Activated naive CD8-positive, alpha-beta T cell treated with anti-CD3 and anti-CD28 coated beads, Interleukin-2, amount 50 U/mL, for 24 hours (primary cell): ENCODE results near the gene CMSS1.
A peak's percentile ranks its signal among the peaks of the same experiment; 100 is the strongest.
"Not testable (repeated sequence)": the region's sequence is repeated elsewhere in the genome, so short reads cannot be mapped to it uniquely, and the experiment has no call there.

Experiments used
- ATAC-seq: fragments of 150-1000 bp; cut with Tn5 transposase; one replicate; pipeline ENCODE4 v1.10.0; 2021
- DNase-seq: peaks from one replicate; pipeline ENCODE4 v3.0.0; 2021
- H3K27ac Mint-ChIP-seq: one replicate; pipeline ENCODE4 v1.8.0; 2021; ENCODE audit warnings: mild to moderate bottlenecking, mixed read lengths
- H3K27me3 Mint-ChIP-seq: one replicate; pipeline ENCODE4 v1.8.0; 2021; ENCODE audit warnings: mixed read lengths
- H3K36me3 Mint-ChIP-seq: one replicate; pipeline ENCODE4 v1.8.0; 2021; ENCODE audit warnings: low read depth, mixed read lengths
- H3K4me1 Mint-ChIP-seq: one replicate; pipeline ENCODE4 v1.8.0; 2021; ENCODE audit warnings: mixed read lengths
- H3K4me3 Mint-ChIP-seq: one replicate; pipeline ENCODE4 v1.8.0; 2021; ENCODE audit warnings: mild to moderate bottlenecking, moderate library complexity, mixed read lengths
- H3K9me3 Mint-ChIP-seq: one replicate; pipeline ENCODE4 v1.8.0; 2021; ENCODE audit warnings: mixed read lengths

Gene CMSS1

DNA sequence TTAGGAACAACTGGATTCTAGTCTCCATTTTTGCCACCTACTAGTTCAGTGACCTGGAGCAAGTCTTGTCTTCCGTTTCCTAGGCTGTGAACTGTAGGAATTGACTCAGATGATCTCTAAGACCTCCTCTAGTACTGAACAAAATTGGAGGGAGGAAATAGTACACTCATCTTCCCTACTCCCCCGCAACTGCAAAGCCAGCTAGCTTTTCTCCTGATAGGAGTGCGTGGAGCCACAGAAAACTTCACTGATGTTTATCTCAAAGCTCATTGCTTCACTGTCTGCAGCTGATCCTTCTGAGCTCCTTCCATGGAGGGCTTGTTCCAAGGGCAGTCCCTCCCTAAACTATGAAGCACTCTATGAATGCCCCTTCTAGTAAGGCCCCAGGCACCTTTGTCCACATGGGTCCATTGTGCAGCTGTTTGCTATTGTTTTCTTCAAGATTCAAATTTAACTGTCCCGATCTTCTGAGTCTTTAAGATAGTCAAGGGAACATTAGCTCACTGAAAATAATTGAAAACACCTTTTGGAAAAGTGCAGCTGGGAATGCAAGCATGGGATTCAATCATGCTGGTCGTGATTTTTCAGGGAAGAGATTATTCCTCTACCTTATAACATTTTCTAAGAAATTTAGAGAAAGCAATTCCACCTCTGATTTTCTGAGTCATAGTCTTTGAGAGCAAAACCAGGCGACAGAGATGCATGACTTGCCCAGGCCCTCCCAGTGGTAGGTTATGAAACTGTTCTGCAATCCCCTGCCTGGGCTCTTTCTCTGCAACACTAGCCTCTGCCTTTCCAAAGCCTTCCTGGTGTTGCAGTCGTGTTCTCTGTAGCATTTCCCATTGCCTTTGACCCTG is 272.4 kb downstream of the CMSS1 start:
- Mint-ChIP-seq H3K27ac (no peak overlapping the region), H3K36me3 (peaks cover 9% of the 10 kb centered on the region), H3K4me1 (peaks cover 36% of the 10 kb centered on the region), H3K27me3 (no peaks in the 10 kb centered on the region), H3K9me3 (no peaks in the 10 kb centered on the region), H3K4me3 (no peak overlapping the region)
- DNase-seq (no peak), ATAC-seq (peak; percentile 81)

DNA sequence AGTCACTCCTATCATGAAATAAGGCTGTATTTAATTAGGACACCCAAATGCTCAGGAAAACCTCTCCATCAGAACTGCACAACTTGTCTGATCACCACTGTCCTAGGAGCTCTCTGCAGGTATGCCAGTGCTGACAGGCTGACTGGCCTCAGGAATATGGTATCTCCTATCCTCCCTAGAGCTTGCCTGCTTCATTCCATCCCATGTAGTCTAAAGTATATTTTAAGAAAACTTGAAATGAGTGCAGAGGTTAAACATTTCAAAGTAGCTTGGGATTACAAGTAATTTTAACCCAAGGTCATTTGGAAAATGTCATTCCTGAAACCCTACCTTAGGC is 273.0 kb downstream of the CMSS1 start:
- peaks cover 36% of the 10 kb centered on the region for H3K4me1 Mint-ChIP-seq
- H3K4me3 Mint-ChIP-seq = no peak overlapping the region
- ATAC-seq (no peak), DNase-seq (no peak)
- H3K9me3 Mint-ChIP-seq = no peaks in the 10 kb centered on the region
- H3K36me3 Mint-ChIP-seq = peaks cover 10% of the 10 kb centered on the region
- no peak overlapping the region for H3K27ac Mint-ChIP-seq
- H3K27me3 Mint-ChIP-seq = no peaks in the 10 kb centered on the region

DNA sequence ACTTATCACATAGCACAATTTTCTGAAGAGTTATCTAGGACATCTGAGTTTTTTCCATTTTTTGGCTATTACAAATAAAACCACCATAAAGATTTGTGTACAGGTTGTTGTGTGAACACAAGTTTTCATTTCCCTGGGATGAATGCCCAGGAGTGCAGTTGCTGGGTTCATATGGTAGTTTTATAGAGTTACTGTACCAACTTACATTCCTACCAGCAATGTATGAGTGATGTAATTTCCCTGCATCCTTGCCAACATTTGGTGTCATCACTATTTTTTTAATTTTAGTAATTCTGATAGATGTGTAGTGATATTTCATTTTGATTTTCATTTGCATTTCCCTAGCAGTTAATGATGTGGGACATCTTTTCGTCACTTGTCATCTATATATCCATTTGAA is 276.2 kb downstream of the CMSS1 start:
- no peak for DNase-seq
- Mint-ChIP-seq H3K36me3 (peaks cover 7% of the 10 kb centered on the region), H3K4me3 (no peak overlapping the region), H3K4me1 (peaks cover 17% of the 10 kb centered on the region), H3K27ac (no peak overlapping the region), H3K27me3 (no peaks in the 10 kb centered on the region), H3K9me3 (no peaks in the 10 kb centered on the region)
- no peak for ATAC-seq

DNA sequence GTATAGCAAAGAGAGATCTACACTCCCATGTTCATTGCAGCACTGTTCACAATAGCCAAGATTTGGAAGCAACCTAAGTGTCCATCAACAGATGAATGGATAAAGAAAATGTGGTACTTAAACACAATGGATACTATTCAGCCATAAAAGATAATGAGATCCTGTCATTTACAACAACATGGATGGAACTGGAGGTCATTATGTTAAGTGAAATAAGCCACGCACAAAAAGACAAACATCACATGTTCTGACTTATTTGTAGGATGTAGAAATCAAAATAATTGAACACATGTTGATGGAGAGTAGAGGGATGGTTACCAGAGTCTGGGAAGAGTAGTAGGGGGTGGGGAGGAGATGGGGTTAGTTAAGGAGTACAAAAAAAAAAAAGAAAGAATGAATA is 278.6 kb downstream of the CMSS1 start:
- not testable (repeated sequence) for ATAC-seq, H3K27me3 Mint-ChIP-seq, H3K9me3 Mint-ChIP-seq, H3K27ac Mint-ChIP-seq, H3K4me1 Mint-ChIP-seq, DNase-seq, H3K4me3 Mint-ChIP-seq
- H3K36me3 Mint-ChIP-seq = peaks cover 15% of the 10 kb centered on the region

DNA sequence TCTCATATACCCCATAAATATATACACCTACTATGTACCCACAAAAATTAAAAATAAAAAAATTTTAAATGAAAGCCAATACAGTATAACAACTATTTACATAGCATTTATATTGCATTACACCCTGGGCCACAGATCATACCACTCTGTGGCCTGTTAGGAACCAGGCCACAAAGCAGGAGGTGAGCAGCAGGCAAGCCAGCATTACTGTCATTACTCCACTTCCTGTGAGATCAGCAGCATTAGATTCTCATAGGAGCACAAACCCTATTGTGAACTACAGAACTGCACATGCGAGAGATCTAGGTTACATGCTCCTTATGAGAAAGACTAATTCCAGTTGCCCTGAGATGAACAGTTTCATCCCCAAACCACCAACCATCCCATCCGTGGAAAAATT is 279.2 kb downstream of the CMSS1 start:
- H3K4me3 Mint-ChIP-seq = no peak overlapping the region
- ATAC-seq (no peak), DNase-seq (no peak)
- no peaks in the 10 kb centered on the region for H3K9me3 Mint-ChIP-seq
- no peak overlapping the region for H3K27ac Mint-ChIP-seq
- H3K4me1 Mint-ChIP-seq = no peaks in the 10 kb centered on the region
- peaks cover 16% of the 10 kb centered on the region for H3K36me3 Mint-ChIP-seq
- no peaks in the 10 kb centered on the region for H3K27me3 Mint-ChIP-seq

DNA sequence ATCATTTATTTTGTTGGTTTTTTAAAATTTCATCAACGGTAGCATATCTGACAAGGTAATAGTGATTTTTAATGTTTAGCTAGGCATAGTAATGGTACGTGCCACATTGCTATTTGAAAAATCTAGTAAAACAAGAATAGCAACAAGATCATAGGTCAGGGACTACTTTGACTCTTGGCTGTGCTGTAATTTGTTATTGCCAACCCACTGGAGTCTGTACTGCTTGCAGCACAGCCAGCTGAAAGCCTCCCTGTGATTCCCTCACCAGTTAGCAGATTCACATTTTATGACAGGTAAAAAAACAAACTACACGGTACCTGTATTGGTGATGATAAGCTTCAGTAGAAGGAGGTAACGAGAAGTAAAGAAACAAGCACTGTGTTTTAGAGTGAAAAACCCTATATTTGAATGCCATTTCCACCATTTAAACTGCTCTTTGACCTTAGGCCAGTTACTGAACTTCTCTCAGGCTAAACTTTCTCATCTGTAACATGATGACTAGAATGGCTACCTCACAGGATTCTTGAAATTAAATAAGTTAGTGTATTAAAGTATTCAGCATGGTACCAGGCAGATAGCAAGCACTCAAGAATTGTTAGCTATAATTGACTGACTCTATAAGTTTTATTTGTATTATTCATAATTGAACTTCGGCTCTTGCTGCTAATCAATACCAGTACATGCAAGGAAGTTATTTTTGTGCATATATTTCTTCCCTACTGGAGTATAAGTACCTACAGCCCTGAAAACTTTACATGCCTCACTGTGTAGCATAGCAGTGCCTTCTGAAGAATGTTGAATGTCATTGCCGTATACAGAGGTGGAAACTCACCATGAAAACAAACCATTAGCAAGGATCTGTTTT is 280.5 kb downstream of the CMSS1 start:
- ATAC-seq (no peak), DNase-seq (no peak)
- Mint-ChIP-seq H3K4me3 (no peak overlapping the region), H3K4me1 (peaks cover 4% of the 10 kb centered on the region), H3K36me3 (peaks cover 23% of the 10 kb centered on the region), H3K27me3 (no peaks in the 10 kb centered on the region), H3K9me3 (no peaks in the 10 kb centered on the region), H3K27ac (no peak overlapping the region)

DNA sequence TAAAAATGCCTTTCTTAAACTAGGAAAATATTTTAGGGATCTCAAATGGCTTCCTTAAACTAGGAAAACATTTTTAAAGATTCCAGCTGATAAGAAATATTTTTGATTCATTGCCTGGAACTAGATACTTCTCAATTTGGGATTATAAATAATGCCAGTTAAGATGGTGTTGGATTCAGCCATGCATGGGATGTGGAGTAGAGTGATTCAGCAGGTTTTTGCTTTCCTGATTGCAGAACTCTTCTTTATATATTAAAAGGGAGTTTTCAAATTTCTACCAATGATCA is 281.1 kb downstream of the CMSS1 start:
- peaks cover 8% of the 10 kb centered on the region for H3K4me1 Mint-ChIP-seq
- no peak for DNase-seq
- H3K36me3 Mint-ChIP-seq = peaks cover 23% of the 10 kb centered on the region
- H3K27ac Mint-ChIP-seq = no peak overlapping the region
- H3K27me3 Mint-ChIP-seq = no peaks in the 10 kb centered on the region
- no peak overlapping the region for H3K4me3 Mint-ChIP-seq
- ATAC-seq = no peak
- no peaks in the 10 kb centered on the region for H3K9me3 Mint-ChIP-seq

DNA sequence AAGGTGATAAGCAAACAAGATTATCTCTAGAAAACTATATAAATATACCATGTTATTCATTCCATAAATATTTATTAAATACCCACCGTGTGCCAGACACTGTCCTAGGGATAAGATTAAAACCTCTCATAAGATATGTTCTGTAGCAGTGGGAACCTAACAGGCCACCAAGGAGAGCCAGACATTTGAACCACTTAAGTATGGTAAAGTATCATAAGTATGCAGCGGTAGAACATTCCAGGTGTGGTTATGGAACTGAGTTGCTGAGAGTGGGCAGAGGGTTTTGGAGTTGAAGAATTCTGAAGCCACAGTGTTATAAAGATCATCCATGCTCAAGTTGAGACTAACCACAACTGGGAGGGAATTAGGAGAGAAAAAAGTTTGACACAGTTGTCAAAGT is 282.0 kb downstream of the CMSS1 start:
- no peak for ATAC-seq
- Mint-ChIP-seq H3K36me3 (peaks cover 25% of the 10 kb centered on the region), H3K4me3 (no peak overlapping the region), H3K9me3 (no peaks in the 10 kb centered on the region), H3K27me3 (no peaks in the 10 kb centered on the region), H3K27ac (no peak overlapping the region), H3K4me1 (peaks cover 17% of the 10 kb centered on the region)
- DNase-seq = no peak

DNA sequence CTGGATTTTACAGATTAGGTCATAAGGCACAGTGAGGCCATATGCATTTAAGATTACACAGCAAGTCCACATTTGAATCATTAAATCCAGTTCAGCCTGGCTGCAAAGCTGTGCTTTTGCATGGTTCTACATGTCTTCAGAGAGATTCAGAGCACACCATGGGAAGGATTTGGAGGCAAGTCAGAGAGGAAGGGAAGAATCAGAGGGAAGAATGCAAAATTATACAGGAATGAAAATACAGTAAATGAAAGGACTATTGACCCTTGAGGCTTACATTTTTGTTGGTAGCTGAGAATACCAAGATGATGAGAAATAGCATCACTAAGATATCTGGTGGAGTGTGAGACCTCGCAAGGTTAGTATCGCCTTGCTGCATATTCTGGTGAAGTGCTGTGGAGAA is 282.8 kb downstream of the CMSS1 start:
- no peaks in the 10 kb centered on the region for H3K27me3 Mint-ChIP-seq
- H3K4me3 Mint-ChIP-seq = no peak overlapping the region
- no peaks in the 10 kb centered on the region for H3K9me3 Mint-ChIP-seq
- ATAC-seq (no peak), DNase-seq (no peak)
- H3K27ac Mint-ChIP-seq = no peak overlapping the region
- H3K4me1 Mint-ChIP-seq = peaks cover 25% of the 10 kb centered on the region
- H3K36me3 Mint-ChIP-seq = peaks cover 27% of the 10 kb centered on the region

DNA sequence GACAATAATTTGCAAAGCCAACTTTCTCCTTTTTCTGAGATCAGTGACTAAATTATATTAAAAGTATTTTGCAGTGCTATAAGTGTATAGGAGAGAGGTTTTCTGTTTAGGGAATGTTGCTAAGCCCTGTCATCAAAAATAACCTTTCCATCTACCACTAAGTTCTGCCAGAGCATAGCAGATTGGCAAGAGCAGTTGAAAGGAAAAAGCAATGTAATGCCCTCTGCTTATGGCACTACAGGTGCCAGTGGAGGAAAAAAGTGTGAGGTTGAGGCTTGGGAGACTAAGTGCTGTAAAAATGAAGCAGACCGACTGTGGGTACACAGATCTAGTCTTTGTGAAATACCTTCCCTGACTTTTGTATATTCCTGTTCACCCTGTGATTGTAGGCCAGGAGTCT is 285.1 kb downstream of the CMSS1 start:
- Mint-ChIP-seq H3K4me1 (peaks cover 39% of the 10 kb centered on the region), H3K27me3 (no peaks in the 10 kb centered on the region), H3K27ac (no peak overlapping the region), H3K4me3 (no peak overlapping the region), H3K9me3 (no peaks in the 10 kb centered on the region), H3K36me3 (peaks cover 23% of the 10 kb centered on the region)
- no peak for DNase-seq
- ATAC-seq = no peak

DNA sequence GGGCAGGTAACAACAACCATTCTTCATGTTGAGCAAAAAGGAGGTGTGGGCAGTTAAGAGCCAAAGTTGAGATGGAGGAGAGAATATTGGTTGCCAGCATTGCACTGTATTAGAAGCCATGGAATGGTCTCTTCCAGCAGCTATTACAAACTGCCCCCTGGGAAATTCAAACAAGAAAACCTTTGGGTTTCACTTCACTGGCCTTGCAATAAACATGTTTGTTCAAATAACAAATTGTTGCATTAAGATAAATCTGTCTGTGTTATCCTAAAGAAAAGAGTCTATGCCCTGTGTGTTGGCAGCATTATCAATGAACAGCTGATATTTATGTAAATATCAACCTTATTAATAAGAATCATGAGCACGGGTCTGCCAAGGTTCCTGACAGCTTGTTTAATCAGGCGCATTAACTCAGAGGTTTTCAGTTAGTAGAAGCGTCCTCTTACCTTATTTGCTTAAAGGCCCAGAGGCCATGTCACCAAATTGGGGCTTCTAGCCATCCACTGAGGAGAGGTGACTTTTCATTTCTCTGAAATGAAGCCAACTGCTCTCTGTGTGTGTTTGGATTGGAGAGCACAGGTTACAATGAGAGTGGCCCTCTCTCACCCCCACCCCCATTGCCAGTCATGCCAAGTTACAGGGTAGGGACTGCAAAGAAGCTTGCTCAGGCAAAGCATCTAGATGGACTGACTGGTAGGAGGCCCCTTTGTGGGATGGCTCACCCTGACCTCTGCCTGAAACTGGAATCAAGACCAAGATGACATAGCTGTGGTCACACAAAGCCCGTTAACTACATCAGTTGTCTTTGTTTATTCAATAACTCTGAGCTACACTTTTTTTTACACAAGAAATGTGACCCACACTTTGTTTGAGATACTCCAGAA is 286.1 kb downstream of the CMSS1 start:
- Mint-ChIP-seq H3K27ac (peak overlapping the region; percentile 92), H3K27me3 (no peaks in the 10 kb centered on the region), H3K9me3 (no peaks in the 10 kb centered on the region), H3K4me1 (peaks cover 39% of the 10 kb centered on the region), H3K4me3 (no peak overlapping the region), H3K36me3 (peaks cover 23% of the 10 kb centered on the region)
- peak; percentile 16 for DNase-seq
- peak; percentile 82 for ATAC-seq

DNA sequence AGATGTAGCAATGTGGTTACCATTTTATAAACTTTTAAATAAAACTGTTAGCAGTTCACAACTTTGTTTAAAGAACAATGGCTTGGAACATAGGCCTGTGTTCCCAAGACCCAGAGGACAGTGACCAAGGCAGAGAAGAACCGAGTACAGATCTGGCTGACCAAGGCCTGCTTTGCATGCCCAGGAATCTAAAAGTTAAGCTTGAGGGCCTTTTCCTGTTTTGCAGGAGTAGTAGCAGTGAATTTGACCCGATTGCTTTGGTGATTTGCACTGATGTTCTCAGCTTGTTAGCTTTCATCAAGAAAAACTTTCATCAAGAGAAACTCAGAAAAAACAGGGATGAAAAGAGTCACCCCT is 286.8 kb downstream of the CMSS1 start:
- H3K9me3 Mint-ChIP-seq = no peaks in the 10 kb centered on the region
- peaks cover 39% of the 10 kb centered on the region for H3K4me1 Mint-ChIP-seq
- H3K27ac Mint-ChIP-seq = peak overlapping the region; percentile 92
- H3K27me3 Mint-ChIP-seq = no peaks in the 10 kb centered on the region
- DNase-seq (no peak), ATAC-seq (no peak)
- H3K4me3 Mint-ChIP-seq = no peak overlapping the region
- peaks cover 24% of the 10 kb centered on the region for H3K36me3 Mint-ChIP-seq

DNA sequence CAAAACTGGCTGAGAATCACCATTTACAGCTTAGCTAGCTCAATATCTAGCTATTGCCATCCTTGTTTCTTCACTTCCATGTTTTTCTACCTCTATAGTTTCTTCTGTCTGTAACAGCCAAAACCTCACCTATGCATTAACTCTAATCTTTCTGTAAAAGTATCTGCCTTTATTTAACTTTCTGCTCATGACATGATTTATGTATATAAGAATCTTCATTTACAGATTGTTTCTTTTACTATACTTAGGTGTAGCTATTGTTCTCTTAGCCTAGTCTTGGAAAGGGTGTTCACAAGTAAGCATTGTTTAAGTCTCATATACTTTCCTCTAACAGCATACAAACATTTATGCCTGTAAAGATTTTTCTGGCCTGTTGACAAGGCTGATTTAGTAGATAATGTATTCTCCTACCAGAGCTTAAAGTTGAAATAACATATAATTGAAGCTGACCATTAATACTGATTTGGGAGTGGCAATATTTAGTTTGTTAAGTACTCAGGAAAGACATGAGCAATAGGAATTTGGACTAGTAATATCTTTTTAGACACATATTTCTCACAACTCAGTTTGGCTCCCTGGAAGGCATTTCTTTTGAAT is 287.3 kb downstream of the CMSS1 start:
- Mint-ChIP-seq H3K27me3 (no peaks in the 10 kb centered on the region), H3K27ac (peak overlapping the region; percentile 92), H3K36me3 (peaks cover 25% of the 10 kb centered on the region), H3K4me3 (no peak overlapping the region), H3K9me3 (no peaks in the 10 kb centered on the region), H3K4me1 (peaks cover 39% of the 10 kb centered on the region)
- ATAC-seq (no peak), DNase-seq (no peak)

DNA sequence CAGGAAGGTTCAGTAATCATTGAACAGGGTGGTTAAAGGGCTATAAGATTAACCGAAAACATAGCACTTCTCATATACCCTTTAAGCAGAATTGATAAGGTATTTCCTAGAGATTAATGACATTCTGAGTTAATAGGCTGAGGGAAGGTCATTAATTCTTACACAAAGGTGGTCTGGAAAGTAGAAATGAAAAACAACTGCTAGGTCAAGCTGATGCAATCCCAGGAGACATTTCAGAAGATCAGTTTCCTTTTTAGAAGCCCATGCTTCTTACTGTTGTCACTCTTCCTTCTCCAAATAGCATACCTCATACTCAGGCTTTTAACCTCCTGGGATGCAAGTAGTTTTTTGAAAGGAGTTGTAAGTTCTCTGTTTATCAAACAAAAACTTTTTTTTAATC is 287.8 kb downstream of the CMSS1 start:
- Mint-ChIP-seq H3K36me3 (peaks cover 22% of the 10 kb centered on the region), H3K27ac (peak overlapping the region; percentile 92), H3K9me3 (no peaks in the 10 kb centered on the region), H3K4me1 (peaks cover 39% of the 10 kb centered on the region), H3K27me3 (no peaks in the 10 kb centered on the region), H3K4me3 (no peak overlapping the region)
- ATAC-seq (no peak), DNase-seq (no peak)
